ENCODE measurements around the gene KIF14. TPM values are rescaled to one million over a fixed set of nuclear protein-coding genes. Genes with fewer than 3 reads are reported as not detected.
"Not testable (repeated sequence)": the region's sequence is repeated elsewhere in the genome, so short reads cannot be mapped to it uniquely, and the experiment has no call there.

KIF14 gene
- total RNA-seq, 1 donor from 2014 or later = 13.9 TPM

DNA sequence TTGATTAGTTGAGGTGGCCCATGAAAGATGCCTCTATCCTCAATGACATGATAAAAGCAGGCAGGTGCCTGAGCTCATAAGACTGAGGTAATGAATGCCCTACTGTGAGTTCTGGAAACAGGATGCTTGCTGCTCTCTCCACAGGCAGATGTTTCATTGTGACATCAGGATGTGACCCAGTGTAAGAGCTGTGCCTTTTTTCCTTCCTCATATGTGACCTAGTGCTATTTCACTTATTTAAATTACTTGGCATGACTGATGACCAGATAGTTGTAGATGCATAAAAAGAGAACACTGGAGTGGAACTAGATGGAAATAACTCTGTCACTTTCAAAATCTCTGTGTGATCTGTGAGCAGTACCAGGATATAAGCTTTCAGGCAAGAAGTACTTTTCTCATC is 31.9 kb downstream of the KIF14 start:
- DNase-seq (ENCODE audit: low read depth) = no peak
- TF ChIP-seq, protein P1, sequence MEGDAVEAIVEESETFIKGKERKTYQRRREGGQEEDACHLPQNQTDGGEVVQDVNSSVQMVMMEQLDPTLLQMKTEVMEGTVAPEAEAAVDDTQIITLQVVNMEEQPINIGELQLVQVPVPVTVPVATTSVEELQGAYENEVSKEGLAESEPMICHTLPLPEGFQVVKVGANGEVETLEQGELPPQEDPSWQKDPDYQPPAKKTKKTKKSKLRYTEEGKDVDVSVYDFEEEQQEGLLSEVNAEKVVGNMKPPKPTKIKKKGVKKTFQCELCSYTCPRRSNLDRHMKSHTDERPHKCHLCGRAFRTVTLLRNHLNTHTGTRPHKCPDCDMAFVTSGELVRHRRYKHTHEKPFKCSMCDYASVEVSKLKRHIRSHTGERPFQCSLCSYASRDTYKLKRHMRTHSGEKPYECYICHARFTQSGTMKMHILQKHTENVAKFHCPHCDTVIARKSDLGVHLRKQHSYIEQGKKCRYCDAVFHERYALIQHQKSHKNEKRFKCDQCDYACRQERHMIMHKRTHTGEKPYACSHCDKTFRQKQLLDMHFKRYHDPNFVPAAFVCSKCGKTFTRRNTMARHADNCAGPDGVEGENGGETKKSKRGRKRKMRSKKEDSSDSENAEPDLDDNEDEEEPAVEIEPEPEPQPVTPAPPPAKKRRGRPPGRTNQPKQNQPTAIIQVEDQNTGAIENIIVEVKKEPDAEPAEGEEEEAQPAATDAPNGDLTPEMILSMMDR (conservative IDR thresholded peaks at IDR 0.05; ENCODE audit: low read depth, low read length) = no peak
- no peak overlapping the region for H3K4me3 ChIP-seq (ENCODE audit: low read depth, low read length)

- H3K4me3 ChIP-seq (ENCODE audit: low read depth, low read length) = no peak overlapping the region
- TF ChIP-seq, protein P1 (conservative IDR thresholded peaks at IDR 0.05; ENCODE audit: low read depth, low read length) = no peak
- DNase-seq (ENCODE audit: low read depth) = no peak
Measured at GRCh38 chr1:200564319-200564718, 56.2 kb downstream of the KIF14 start.

DNA sequence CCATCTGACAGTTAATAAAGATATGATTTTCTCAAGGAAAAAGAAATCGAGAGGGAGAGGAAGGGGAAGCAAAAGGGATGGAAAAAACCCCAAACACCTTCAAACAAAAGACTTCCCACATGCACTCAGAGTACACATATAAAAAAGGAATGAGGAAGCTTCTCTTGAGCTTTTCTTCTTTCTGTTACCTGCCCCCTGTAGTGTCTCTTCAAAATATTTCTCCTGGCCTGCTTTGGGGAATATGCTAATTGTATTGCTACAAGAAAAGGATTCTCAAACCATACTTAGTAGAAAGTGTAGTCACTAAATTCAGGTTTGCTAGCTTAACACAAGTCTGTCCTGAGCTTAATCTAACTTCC is 58.7 kb downstream of the KIF14 start:
- TF ChIP-seq, protein P1 (conservative IDR thresholded peaks at IDR 0.05; ENCODE audit: low read depth, low read length) = no peak
- no peak for DNase-seq (ENCODE audit: low read depth)
- no peak overlapping the region for H3K4me3 ChIP-seq (ENCODE audit: low read depth, low read length)

- DNase-seq (ENCODE audit: low read depth) = peak; percentile 29
- TF ChIP-seq, protein P1 (conservative IDR thresholded peaks at IDR 0.05; ENCODE audit: low read depth, low read length) = peak; percentile 83
- no peak overlapping the region for H3K4me3 ChIP-seq (ENCODE audit: low read depth, low read length)
Measured at GRCh38 chr1:200558866-200559459, 61.6 kb downstream of the KIF14 start.

DNA sequence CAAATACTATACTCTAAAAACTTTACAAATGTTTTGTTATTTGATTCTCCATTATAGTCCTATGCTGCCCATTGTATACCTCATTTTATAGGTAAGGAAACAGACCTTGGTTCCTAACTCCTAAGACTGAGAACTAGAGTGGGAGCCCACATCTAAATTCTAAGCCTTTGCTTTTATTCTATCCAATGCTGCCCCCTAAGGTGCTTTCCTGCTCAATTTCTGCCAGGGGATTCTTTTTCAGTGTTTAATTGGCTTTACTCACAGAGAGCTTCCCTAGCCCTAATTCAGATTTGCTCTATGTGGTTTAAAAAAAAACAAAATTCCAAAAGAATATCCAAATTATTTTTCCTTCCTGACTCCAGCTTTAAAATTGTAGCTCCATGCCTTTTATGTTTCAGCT is 64.5 kb downstream of the KIF14 start:
- TF ChIP-seq, protein P1 (conservative IDR thresholded peaks at IDR 0.05; ENCODE audit: low read depth, low read length) = peak; percentile 45
- H3K4me3 ChIP-seq (ENCODE audit: low read depth, low read length) = no peak overlapping the region
- no peak for DNase-seq (ENCODE audit: low read depth)

GRCh38 chr1:200552737-200553136 is 67.8 kb downstream of the KIF14 start:
- H3K4me3 ChIP-seq (ENCODE audit: low read depth, low read length) = not testable (repeated sequence)

DNA sequence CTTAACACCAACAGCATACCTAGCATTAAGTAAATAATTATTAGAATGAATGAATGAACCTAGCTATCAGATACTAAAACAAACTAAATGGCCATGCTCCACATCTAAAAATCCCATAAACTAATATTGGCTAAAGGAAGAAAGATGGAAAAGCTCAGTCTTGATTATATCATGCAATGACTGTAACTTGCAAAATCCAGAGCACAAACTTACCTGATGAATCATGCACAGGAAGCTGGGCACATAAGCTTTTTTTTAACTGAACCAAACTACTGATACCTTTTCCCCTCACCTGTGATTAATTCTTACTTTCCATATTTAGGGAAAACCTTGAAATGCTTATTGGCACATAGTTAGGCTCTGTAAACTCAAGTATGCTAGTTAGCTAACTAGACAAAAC is 70.2 kb downstream of the KIF14 start:
- H3K4me3 ChIP-seq (ENCODE audit: low read depth, low read length) = no peak overlapping the region
- no peak for DNase-seq (ENCODE audit: low read depth)
- TF ChIP-seq, protein P1 (conservative IDR thresholded peaks at IDR 0.05; ENCODE audit: low read depth, low read length) = no peak

More at GRCh38 chr1:200552737-200553136, 67.8 kb downstream of the KIF14 start:
- not testable (repeated sequence) for DNase-seq (ENCODE audit: low read depth)

All from epithelial cell of proximal tubule (primary cell).